Small intestine (tissue), 7 donors: ENCODE measurements around the gene PHF19. TPM values are rescaled to one million over a fixed set of nuclear protein-coding genes. Genes with fewer than 3 reads are reported as not detected.

ENCODE experiments used
- DNase-seq, 2 donors: peaks; one replicate each; pipeline versions ENCODE4 v3.0.0 to v3.0.0-alpha.2; 2013
- FAIRE-seq: peaks from 2 replicates; lab custom pipeline; 2012; peaks lifted over from hg19 to GRCh38; lab: Jason Lieb, UNC
- H3K27ac ChIP-seq, 3 donors: one replicate each; pipeline ENCODE4 v1.5.1; 2013; ENCODE audit warnings: low read length in 2 of 3, mild to moderate bottlenecking in 2 of 3, control low read depth in 1 of 3, inconsistent platforms in 1 of 3, low read depth in 1 of 3, moderate library complexity in 1 of 3
- H3K27me3 ChIP-seq, 3 donors: one replicate each; pipeline ENCODE4 v1.6.1; 2013; ENCODE audit warnings: low read length in 3 of 3, inconsistent platforms in 1 of 3; ENCODE audit not compliant: control insufficient read depth in 3 of 3, insufficient read depth in 3 of 3
- H3K36me3 ChIP-seq, 3 donors: one replicate each; pipeline ENCODE4 v1.6.1; 2013; ENCODE audit warnings: low read length in 3 of 3, inconsistent platforms in 1 of 3, low read depth in 1 of 3, mild to moderate bottlenecking in 1 of 3, moderate library complexity in 1 of 3; ENCODE audit not compliant: control insufficient read depth in 3 of 3, insufficient read depth in 2 of 3
- H3K4me1 ChIP-seq, 3 donors: one replicate each; pipeline ENCODE4 v1.6.1; 2013; ENCODE audit warnings: low read length in 2 of 3, inconsistent platforms in 1 of 3, low read depth in 1 of 3, mild to moderate bottlenecking in 1 of 3, moderate library complexity in 1 of 3; ENCODE audit not compliant: control insufficient read depth in 3 of 3, insufficient read depth in 2 of 3
- H3K4me3 ChIP-seq, 3 donors: one replicate each; pipeline ENCODE4 v1.5.1; 2013; ENCODE audit warnings: low read length in 3 of 3, control low read depth in 1 of 3, inconsistent platforms in 1 of 3, low read depth in 1 of 3, mild to moderate bottlenecking in 1 of 3, moderate library complexity in 1 of 3
- H3K9me3 ChIP-seq, 2 donors: one replicate each; pipeline ENCODE4 v1.6.1; 2013; ENCODE audit warnings: low read depth in 1 of 2, low read length in 1 of 2; ENCODE audit not compliant: control insufficient read depth in 2 of 2, insufficient read depth in 1 of 2
- WGBS, 3 donors: extraction: QIAGEN DNeasy Blood & Tissue Kit; methylation state at CpG; one replicate each; pipeline ENCODE4 v1.1.7; 2013; 5-methylcytosine and 5-hydroxymethylcytosine counted together
- polyA plus RNA-seq, 4 donors: library from polyadenylated mRNA; stranded (reverse) in 3 of 4; unstranded in 1 of 4; fragments of 200-250 nt in 3 of 4; fragments of 120-200 nt in 1 of 4; gene quantifications; one replicate each; pipeline versions ENCODE4 v1.2.1 to v1.2.3, GENCODE V29; 2013
- donor health status: healthy with polysubstance abuse.
- donor health status: control.
- donor health status: control.
- donor health status: Bipolar disorder and iron deficiency.
- donor health status: healthy.

The PHF19 gene
- polyA plus RNA-seq, 4 donors = 2.0 to 35.7 (median 17.8) TPM

GRCh38 chr9:120915854-120916470 lies 39.0 kb upstream of the PHF19 start:
- Histone ChIP-seq H3K27me3 (no peaks in the 10 kb centered on the region), H3K4me1 (peaks cover 0 to 4% (median 3%) of the 10 kb centered on the region in 3 donors), H3K36me3 (peaks cover 0 to 17% (median 0%) of the 10 kb centered on the region in 3 donors), H3K9me3 (peaks cover 0 to 3% of the 10 kb centered on the region in 2 donors), H3K27ac (no peak overlapping the region), H3K4me3 (no peak overlapping the region)
- FAIRE-seq (no peak), DNase-seq (no peak)
- WGBS, 3 donors = 69 to 87% (median 76%) methylated on average over 5 of the region's 5 CpGs

GRCh38 chr9:120914953-120915352 lies 38.0 kb upstream of the PHF19 start:
- FAIRE-seq = no peak
- H3K4me1 ChIP-seq = peaks cover 0 to 3% (median 2%) of the 10 kb centered on the region in 3 donors
- WGBS, 3 donors = 94% methylated on average over 6 of the region's 6 CpGs
- peaks cover 0 to 3% of the 10 kb centered on the region in 2 donors for H3K9me3 ChIP-seq
- peaks cover 0 to 19% (median 0%) of the 10 kb centered on the region in 3 donors for H3K36me3 ChIP-seq
- DNase-seq = no peak
- no peak overlapping the region for H3K4me3 ChIP-seq
- H3K27me3 ChIP-seq = no peaks in the 10 kb centered on the region
- no peak overlapping the region for H3K27ac ChIP-seq

GRCh38 chr9:120914396-120914795 lies 37.4 kb upstream of the PHF19 start:
- H3K36me3 ChIP-seq = peaks cover 0 to 24% (median 0%) of the 10 kb centered on the region in 3 donors
- no peak overlapping the region for H3K4me3 ChIP-seq
- DNase-seq (no peak), FAIRE-seq (no peak)
- no peaks in the 10 kb centered on the region for H3K27me3 ChIP-seq
- peaks cover 0 to 3% (median 2%) of the 10 kb centered on the region in 3 donors for H3K4me1 ChIP-seq
- 45 to 74% (median 69%) methylated on average over 3 of the region's 3 CpGs for WGBS, 3 donors
- H3K27ac ChIP-seq = no peak overlapping the region
- H3K9me3 ChIP-seq = peaks cover 0 to 3% of the 10 kb centered on the region in 2 donors

- FAIRE-seq = no peak
- H3K4me3 ChIP-seq = no peak overlapping the region
- H3K4me1 ChIP-seq = peaks cover 0 to 3% (median 2%) of the 10 kb centered on the region in 3 donors
- 77 to 92% (median 84%) methylated on average over 4 of the region's 4 CpGs for WGBS, 3 donors
- peaks cover 0 to 3% of the 10 kb centered on the region in 2 donors for H3K9me3 ChIP-seq
- H3K27me3 ChIP-seq = no peaks in the 10 kb centered on the region
- DNase-seq = no peak
- H3K36me3 ChIP-seq = peaks cover 0 to 26% (median 0%) of the 10 kb centered on the region in 3 donors
- H3K27ac ChIP-seq = no peak overlapping the region
Measured at GRCh38 chr9:120913647-120914264, 36.8 kb upstream of the PHF19 start.

- Histone ChIP-seq H3K4me1 (peaks cover 0 to 3% (median 2%) of the 10 kb centered on the region in 3 donors), H3K27me3 (no peaks in the 10 kb centered on the region), H3K4me3 (no peak overlapping the region), H3K9me3 (peaks cover 0 to 3% of the 10 kb centered on the region in 2 donors), H3K27ac (no peak overlapping the region), H3K36me3 (peaks cover 0 to 24% (median 0%) of the 10 kb centered on the region in 3 donors)
- DNase-seq (no peak), FAIRE-seq (no peak)
- WGBS, 3 donors = 81 to 87% (median 86%) methylated on average over 13 of the region's 13 CpGs
Measured at GRCh38 chr9:120912958-120913646, 36.1 kb upstream of the PHF19 start.

- Histone ChIP-seq H3K4me1 (peaks cover 0 to 3% (median 0%) of the 10 kb centered on the region in 3 donors), H3K27ac (no peak overlapping the region), H3K9me3 (no peaks in the 10 kb centered on the region), H3K36me3 (peaks cover 0 to 22% (median 0%) of the 10 kb centered on the region in 3 donors), H3K27me3 (no peaks in the 10 kb centered on the region), H3K4me3 (no peak overlapping the region)
- DNase-seq = no peak
- 92 to 95% (median 93%) methylated on average over 9 of the region's 9 CpGs for whole genome bisulfite sequencing, 3 donors
- no peak for FAIRE-seq
Measured at GRCh38 chr9:120911295-120911837, 34.4 kb upstream of the PHF19 start.

- H3K4me3 ChIP-seq = no peak overlapping the region
- H3K9me3 ChIP-seq = no peaks in the 10 kb centered on the region
- no peak for DNase-seq
- no peaks in the 10 kb centered on the region for H3K27me3 ChIP-seq
- H3K27ac ChIP-seq = no peak overlapping the region
- WGBS, 3 donors = 90 to 92% (median 91%) methylated on average over 3 of the region's 3 CpGs
- FAIRE-seq = no peak
- peaks cover 0 to 3% (median 0%) of the 10 kb centered on the region in 3 donors for H3K4me1 ChIP-seq
- H3K36me3 ChIP-seq = peaks cover 0 to 22% (median 0%) of the 10 kb centered on the region in 3 donors
Measured at GRCh38 chr9:120910643-120911042, 33.7 kb upstream of the PHF19 start.

- Histone ChIP-seq H3K9me3 (no peaks in the 10 kb centered on the region), H3K36me3 (peaks cover 0 to 24% (median 0%) of the 10 kb centered on the region in 3 donors), H3K27me3 (no peaks in the 10 kb centered on the region), H3K4me3 (no peak overlapping the region), H3K27ac (no peak overlapping the region), H3K4me1 (peaks cover 0 to 3% (median 0%) of the 10 kb centered on the region in 3 donors)
- FAIRE-seq (no peak), DNase-seq (no peak)
- WGBS, 3 donors = 64 to 74% (median 71%) methylated on average over 5 of the region's 5 CpGs
Measured at GRCh38 chr9:120909904-120910303, 32.9 kb upstream of the PHF19 start.
